K562 (cell line): ENCODE results near the gene ZFYVE28. TPM values are rescaled to one million over a fixed set of nuclear protein-coding genes. Genes with fewer than 3 reads are reported as not detected.

Source experiments
- ATAC-seq: fragments of 200-7000 bp; cut with Tn5 transposase; 3 replicates; pipeline ENCODE4 v1.9.1; 2020; ENCODE audit warnings: moderate library complexity
- BruUV-seq: library from RNA; stranded (reverse); fragments of 400-500 nt; replicated peaks from 2 replicates; lab custom pipeline; 2021; lab: Mats Ljungman, UMichigan
- CTCF ChIA-PET: fragments of 300-600 bp; formaldehyde crosslinking; extraction: SDS; loops from one replicate; lab custom pipeline; 2021; ENCODE audit warnings: low intra/inter-chr PET ratio; lab: Yijun Ruan, JAX
- POLR2A ChIA-PET: fragments of 300-600, 350-650 bp; sonication (Branson Sonifier 250); formaldehyde crosslinking; extraction: SDS; loops from one replicate; lab custom pipeline; 2021; ENCODE audit warnings: antibody characterized with exemption, inconsistent platforms; lab: Yijun Ruan, JAX
- DNase-seq, 4 experiments: peaks; one replicate each; pipeline versions ENCODE4 v3.0.0 to v3.0.0-alpha.2; 2011 to 2018; ENCODE audit warnings: low spot score in 3 of 4, mixed read lengths in 3 of 4; ENCODE audit errors: extremely low read depth in 1 of 4
- FAIRE-seq: peaks from 2 replicates; lab custom pipeline; 2011; peaks lifted over from hg19 to GRCh38; lab: Jason Lieb, UNC
- H2AFZ ChIP-seq: 2 replicates; pipeline ENCODE4 v1.6.0; 2011; ENCODE audit warnings: low read depth, low read length, control low read depth, inconsistent platforms
- H3K27ac ChIP-seq: fragments of 200-600 bp; 3 replicates; pipeline ENCODE4 v1.8.0; 2011; ENCODE audit warnings: low read depth, mild to moderate bottlenecking, control low read depth, inconsistent platforms, low read length, moderate library complexity, mixed read lengths; ENCODE audit errors: extremely low read depth
- H3K27me3 ChIP-seq, 2 experiments: fragments of 300-600 bp in 1 of 2; 2 replicates in 1 of 2; 3 replicates in 1 of 2; pipeline versions ENCODE4 v1.6.0 to v1.8.0; 2011; ENCODE audit warnings: inconsistent platforms in 2 of 2, low read length in 2 of 2, mild to moderate bottlenecking in 1 of 2, mixed read lengths in 1 of 2, moderate library complexity in 1 of 2; ENCODE audit not compliant: control insufficient read depth in 2 of 2, insufficient read depth in 2 of 2
- H3K36me3 ChIP-seq: fragments of 300-600 bp; 3 replicates; pipeline ENCODE4 v1.8.0; 2011; ENCODE audit warnings: mild to moderate bottlenecking, low read length, inconsistent platforms; ENCODE audit not compliant: control insufficient read depth, insufficient read depth
- H3K4me1 ChIP-seq, 2 experiments: fragments of 200-600 bp in 1 of 2; replicated peaks in 1 of 2; 2 replicates in 1 of 2; 3 replicates in 1 of 2; pipeline versions ENCODE4 v1.5.1 to v1.8.0; 2011; ENCODE audit warnings: inconsistent platforms in 2 of 2, low read length in 2 of 2, mild to moderate bottlenecking in 1 of 2, mixed read lengths in 1 of 2, moderate library complexity in 1 of 2; ENCODE audit not compliant: control insufficient read depth in 2 of 2, insufficient read depth in 2 of 2
- H3K4me2 ChIP-seq: 2 replicates; pipeline ENCODE4 v1.6.1; 2011; ENCODE audit warnings: low read length, control low read depth, inconsistent platforms, mixed read lengths; ENCODE audit not compliant: insufficient read depth
- H3K4me3 ChIP-seq: fragments of 200-600 bp; sonication (generic), shearing (Covaris generic); 2 replicates; pipeline ENCODE4 v1.5.1; 2016; ENCODE audit warnings: control low read depth, inconsistent platforms
- H3K79me2 ChIP-seq: fragments of 200-600 bp; 3 replicates; pipeline ENCODE4 v1.8.0; 2011; ENCODE audit warnings: low read length, inconsistent platforms; ENCODE audit not compliant: control insufficient read depth, insufficient read depth
- H3K9ac ChIP-seq, 2 experiments: 2 replicates each; pipeline versions ENCODE4 v1.6.0 to v1.6.1; 2011; ENCODE audit warnings: low read depth in 2 of 2, low read length in 2 of 2, control low read depth in 1 of 2, inconsistent platforms in 1 of 2, mild to moderate bottlenecking in 1 of 2, mixed read lengths in 1 of 2; ENCODE audit not compliant: insufficient read depth in 1 of 2
- H3K9me1 ChIP-seq: one replicate; pipeline ENCODE4 v1.6.0; 2011; ENCODE audit warnings: inconsistent platforms, mild to moderate bottlenecking, low read length, moderate library complexity; ENCODE audit not compliant: control insufficient read depth, insufficient read depth
- H3K9me3 ChIP-seq: replicated peaks from 2 replicates; pipeline ENCODE4 v1.5.1; 2011; ENCODE audit warnings: low read depth, low read length, inconsistent platforms; ENCODE audit not compliant: control insufficient read depth, insufficient read depth
- H4K20me1 ChIP-seq: replicated peaks from 2 replicates; pipeline ENCODE4 v1.6.1; 2011; ENCODE audit warnings: low read length, inconsistent platforms, mixed read lengths; ENCODE audit not compliant: control insufficient read depth, insufficient read depth
- CTBP1 ChIP-seq: fragments of 450-650 bp; IDR thresholded peaks from 2 replicates; pipeline ENCODE4 v1.6.1; 2016; ENCODE audit warnings: borderline replicate concordance
- GTF2A2 ChIP-seq: IDR thresholded peaks from 2 replicates; pipeline ENCODE4 v1.6.1; 2016; ENCODE audit warnings: mild to moderate bottlenecking, missing genetic modification characterization, missing compliant biosample characterization
- PHB ChIP-seq: fragments of 250-450 bp; sonication (Bioruptor Pico); IDR thresholded peaks from 2 replicates; pipeline ENCODE4 v1.5.0; 2021
- RB1 ChIP-seq: fragments of 450-650 bp; IDR thresholded peaks from 2 replicates; pipeline ENCODE4 v1.6.1; 2017; ENCODE audit warnings: low read depth, mild to moderate bottlenecking
- TCF7L2 ChIP-seq: fragments of 150-350 bp; IDR thresholded peaks from 2 replicates; pipeline ENCODE4 v1.6.1; 2016; ENCODE audit warnings: low read depth, mild to moderate bottlenecking, low read length, moderate library complexity
- TFAP4 ChIP-seq: sonication (generic); formaldehyde crosslinking; IDR thresholded peaks from 2 replicates; pipeline ENCODE4 v1.8.0; 2022; ENCODE audit warnings: missing genetic modification reagents, mild to moderate bottlenecking, moderate library complexity, borderline replicate concordance
- ZKSCAN1 ChIP-seq: fragments of 150-350 bp; IDR thresholded peaks from 2 replicates; pipeline ENCODE4 v1.6.1; 2016; ENCODE audit warnings: low read depth, low read length
- ZNF318 ChIP-seq, 2 experiments: fragments of 450-650 bp; IDR thresholded peaks; 2 replicates each; pipeline ENCODE4 v1.6.1; 2016; ENCODE audit warnings: mild to moderate bottlenecking in 2 of 2, borderline replicate concordance in 1 of 2, low read depth in 1 of 2, moderate library complexity in 1 of 2
- ZZZ3 ChIP-seq: fragments of 450-650 bp; IDR thresholded peaks from 2 replicates; pipeline ENCODE4 v1.6.1; 2016; ENCODE audit warnings: antibody characterized with exemption, mild to moderate bottlenecking, moderate library complexity
- WGBS: fragments of 100-300 bp; shearing (Covaris generic); methylation state at CpG from one replicate; pipeline ENCODE4 v1.1.6; 2016; ENCODE audit warnings: low coverage, mixed read lengths; ENCODE audit not compliant: insufficient coverage; ENCODE audit errors: missing lambda C conversion rate; 5-methylcytosine and 5-hydroxymethylcytosine counted together
- in situ Hi-C: fragments of 300-500 bp; cut with MboI; formaldehyde crosslinking; loops from 4 replicates; pipeline ENCODE4 v1.15.0; 2018; ENCODE audit warnings: inconsistent platforms, mixed read lengths
- intact Hi-C: fragments of 100-400 bp; cut with micrococcal nuclease; formaldehyde crosslinking; loops from 2 replicates; pipeline ENCODE4 v1.14.2; 2022
- polyA plus RNA-seq, 8 experiments: library from polyadenylated mRNA; depleted of rRNA in 4 of 8; stranded (reverse) in 5 of 8; unstranded in 3 of 8; fragments of >200 nt; fragmentation: Nextera tagmentation in 2 of 8; fragmentation: Illumina TruSeq in 1 of 8; extraction: Ambion mirVana in 2 of 8; extraction: Trizol in 1 of 8; gene quantifications; 2 replicates each; pipeline versions ENCODE4 v1.2.1 to v1.2.3, GENCODE V29; 2011 to 2014; ENCODE audit warnings: inconsistent platforms in 1 of 8, missing spikeins in 1 of 8
- total RNA-seq, 7 experiments: library from RNA; depleted of rRNA in 6 of 7; stranded (reverse); fragments of >200 nt in 6 of 7; fragmentation: Illumina TruSeq in 2 of 7; extraction: Trizol in 2 of 7; gene quantifications; 2 replicates each; pipeline versions ENCODE4 v1.2.1 to v1.2.3, GENCODE V29; 2011 to 2021; ENCODE audit warnings: low replicate concordance in 1 of 7

The ZFYVE28 gene
- total and polyA plus RNA-seq, 9 of the 15 experiments (the other 6 are each of a cell fraction or from before 2014, with no cell fraction given), result 1.3 to 24.8 (median 8.9) TPM

- no peak for TF ChIP-seq ZZZ3
- 0 out of 2 replicates have a peak, but pooled peaks have one; percentile 34 for TF ChIP-seq TCF7L2
- no peak for TF ChIP-seq ZKSCAN1
- TF ChIP-seq CTBP1, result peak; percentile 15; the same call in 1 of the 2 replicates
- TF ChIP-seq, all 486 proteins: peak for 14
These were observed 10.0 kb downstream of the ZFYVE28 start (continued) for GRCh38 chr4:2408401-2408958.

GRCh38 chr4:2407991-2408342 lies 10.5 kb downstream of the ZFYVE28 start:
- ChIA-PET CTCF (no interaction called here), POLR2A (interaction anchor here (0.7 kb wide), 1 partner anchor 8 kb away, joined by 3 read pairs; no protein-coding TSS in a partner anchor)
- FAIRE-seq (no peak), ATAC-seq (no peak), DNase-seq (no peak)
- no peaks in the 10 kb centered on the region for H3K27me3 ChIP-seq
- H3K4me2 ChIP-seq, result no peak overlapping the region
- no peaks in the 10 kb centered on the region; the same call in 1 of the 2 replicates for H4K20me1 ChIP-seq
- no peaks in the 10 kb centered on the region for H3K36me3 ChIP-seq
- TF ChIP-seq ZNF318 (IDR thresholded peaks at IDR 0.05; ENCODE audit: borderline replicate concordance in 1 of 2, low read depth in 1 of 2) (no peak), GTF2A2 (tag) (no peak), RB1 (no peak), PHB (CRISPR knock-in tag) (no peak), TFAP4 (CRISPR knock-in tag) (no peak)
- H3K9me1 ChIP-seq, result peaks cover 4% of the 10 kb centered on the region
- no peak overlapping the region for H2AFZ ChIP-seq
- H3K4me1 ChIP-seq, result peaks cover 42 to 67% of the 10 kb centered on the region in 2 experiments
- no peak overlapping the region for H3K27ac ChIP-seq
- H3K79me2 ChIP-seq, result peaks cover 68% of the 10 kb centered on the region
- 0 out of 4 replicates have a peak overlapping the region, but pooled peaks of 1 of the 2 experiments have one; percentile 18 for H3K9ac ChIP-seq
- in situ Hi-C loops (no loop called here), intact Hi-C loops (no loop called here)
- 73% methylated on average over 3 of the region's 3 CpGs for WGBS
- BruUV-seq, result no TSS peak
- H3K4me3 ChIP-seq, result no peak overlapping the region
- H3K9me3 ChIP-seq, result no peaks in the 10 kb centered on the region
